HL-60 (cell line): ENCODE data around the gene JARID2.

Source experiments
- DNase-seq, 2 experiments: peaks; one replicate each; pipeline ENCODE4 v3.0.0-alpha.2; 2010 to 2020; ENCODE audit warnings: low read depth in 1 of 2, low spot score in 1 of 2
- H3K27ac ChIP-seq: fragments of 250-450 bp; sonication (Bioruptor Pico); replicated peaks from 2 replicates; pipeline ENCODE4 v1.5.1; 2020; ENCODE audit warnings: mild to moderate bottlenecking, moderate library complexity
- H3K27me3 ChIP-seq: fragments of 250-450 bp; sonication (Bioruptor Pico); 2 replicates; pipeline ENCODE4 v1.5.1; 2021; ENCODE audit warnings: mild to moderate bottlenecking, moderate library complexity; ENCODE audit not compliant: insufficient read depth, poor library complexity, severe bottlenecking
- H3K4me3 ChIP-seq: replicated peaks from 2 replicates; pipeline ENCODE4 v1.5.1; 2011; ENCODE audit warnings: mild to moderate bottlenecking, control low read depth, low read length; ENCODE audit not compliant: insufficient read depth
- GABPA ChIP-seq: IDR thresholded peaks from 2 replicates; pipeline ENCODE4 v1.6.1; 2012; ENCODE audit warnings: low read depth
- POLR2AphosphoS5 ChIP-seq: IDR thresholded peaks from 2 replicates; pipeline ENCODE4 v1.6.1; 2012; ENCODE audit warnings: low read depth
- SPI1 ChIP-seq: IDR thresholded peaks from 2 replicates; pipeline ENCODE4 v1.6.1; 2012; ENCODE audit warnings: low read depth, mild to moderate bottlenecking, borderline replicate concordance
- TF ChIP-seq, protein P1 (sequence below): IDR thresholded peaks from 2 replicates; pipeline ENCODE4 v1.6.1; 2012; ENCODE audit warnings: low read depth; ENCODE audit not compliant: insufficient replicate concordance
- TF ChIP-seq, protein P2 (sequence below): IDR thresholded peaks from one replicate; pipeline ENCODE4 v1.5.1; 2011; ENCODE audit warnings: low read length, control low read depth, inconsistent platforms; ENCODE audit not compliant: insufficient read depth

JARID2 gene

DNA sequence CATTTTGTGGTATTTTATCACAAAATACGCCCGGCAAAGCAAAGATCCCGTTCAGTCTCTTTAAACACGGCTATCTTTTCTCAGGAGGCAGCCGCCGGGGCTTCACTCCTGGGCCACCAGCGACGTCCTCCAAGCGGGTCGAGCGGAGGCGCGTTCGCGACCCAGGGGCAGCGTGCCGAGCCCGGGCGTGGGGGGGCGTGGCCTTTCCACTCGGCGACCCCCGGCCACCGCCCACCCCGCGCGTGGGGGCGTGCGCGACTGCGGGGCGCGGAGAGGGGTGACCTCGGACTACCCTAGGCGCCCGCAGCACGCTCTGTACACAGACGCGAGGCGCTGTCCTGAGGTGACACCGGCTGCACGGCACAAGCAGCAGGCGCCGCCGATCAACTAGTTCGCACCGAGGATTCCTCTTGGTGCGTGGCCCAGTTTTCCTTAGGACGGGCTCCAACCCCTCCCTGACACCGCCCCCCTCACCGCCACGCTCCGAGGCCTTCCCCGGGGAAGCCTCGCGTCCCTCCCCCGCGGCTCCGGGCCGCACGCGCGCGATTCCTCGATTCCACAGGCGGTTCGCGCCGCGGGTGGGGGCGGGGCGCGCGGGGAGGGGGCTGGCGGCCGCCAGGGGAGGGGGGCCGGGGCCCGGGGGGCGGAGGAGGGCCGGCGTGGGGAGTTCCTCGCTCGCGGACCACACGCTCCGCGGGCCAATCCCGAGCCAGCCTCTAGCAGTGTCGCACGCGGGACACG is 1.1 kb upstream of the JARID2 start:
- Histone ChIP-seq H3K4me3 (peak overlapping the region; percentile 75), H3K27me3 (no peaks in the 10 kb centered on the region), H3K27ac (peak overlapping the region; percentile 97)
- peak; percentile 73; the same call in 1 of the 2 replicates for TF ChIP-seq POLR2AphosphoS5
- TF ChIP-seq SPI1: no peak
- peak in 1 of 2 experiments; percentile 66 for DNase-seq

DNA sequence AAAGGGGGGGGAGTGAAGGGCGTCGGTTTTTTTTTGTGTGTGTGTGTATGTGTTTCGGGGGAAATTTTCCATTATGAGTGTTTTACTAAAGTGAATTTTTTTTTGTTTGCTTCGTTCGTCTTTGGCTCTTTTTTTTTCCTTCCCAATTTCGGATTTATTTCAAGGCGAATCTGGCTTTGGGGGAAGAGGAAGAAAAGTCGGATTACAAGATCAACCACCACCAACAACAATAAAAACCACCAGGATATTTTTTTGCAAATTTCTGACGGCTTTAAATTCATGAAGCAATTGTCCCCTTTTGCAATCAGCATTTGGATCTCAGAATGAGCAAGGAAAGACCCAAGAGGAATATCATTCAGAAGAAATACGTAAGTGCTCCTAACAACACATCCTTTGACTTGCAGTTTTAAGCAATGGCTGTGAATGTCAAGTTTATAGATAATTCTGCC is 372 bp downstream of the JARID2 start:
- peak in 1 of 2 experiments; percentile 47 for DNase-seq
- Histone ChIP-seq H3K4me3 (peak overlapping the region; percentile 75), H3K27me3 (no peaks in the 10 kb centered on the region), H3K27ac (peak overlapping the region; percentile 97)
- TF ChIP-seq GABPA (no peak), SPI1 (no peak), POLR2AphosphoS5 (no peak)
- TF ChIP-seq, protein P1, sequence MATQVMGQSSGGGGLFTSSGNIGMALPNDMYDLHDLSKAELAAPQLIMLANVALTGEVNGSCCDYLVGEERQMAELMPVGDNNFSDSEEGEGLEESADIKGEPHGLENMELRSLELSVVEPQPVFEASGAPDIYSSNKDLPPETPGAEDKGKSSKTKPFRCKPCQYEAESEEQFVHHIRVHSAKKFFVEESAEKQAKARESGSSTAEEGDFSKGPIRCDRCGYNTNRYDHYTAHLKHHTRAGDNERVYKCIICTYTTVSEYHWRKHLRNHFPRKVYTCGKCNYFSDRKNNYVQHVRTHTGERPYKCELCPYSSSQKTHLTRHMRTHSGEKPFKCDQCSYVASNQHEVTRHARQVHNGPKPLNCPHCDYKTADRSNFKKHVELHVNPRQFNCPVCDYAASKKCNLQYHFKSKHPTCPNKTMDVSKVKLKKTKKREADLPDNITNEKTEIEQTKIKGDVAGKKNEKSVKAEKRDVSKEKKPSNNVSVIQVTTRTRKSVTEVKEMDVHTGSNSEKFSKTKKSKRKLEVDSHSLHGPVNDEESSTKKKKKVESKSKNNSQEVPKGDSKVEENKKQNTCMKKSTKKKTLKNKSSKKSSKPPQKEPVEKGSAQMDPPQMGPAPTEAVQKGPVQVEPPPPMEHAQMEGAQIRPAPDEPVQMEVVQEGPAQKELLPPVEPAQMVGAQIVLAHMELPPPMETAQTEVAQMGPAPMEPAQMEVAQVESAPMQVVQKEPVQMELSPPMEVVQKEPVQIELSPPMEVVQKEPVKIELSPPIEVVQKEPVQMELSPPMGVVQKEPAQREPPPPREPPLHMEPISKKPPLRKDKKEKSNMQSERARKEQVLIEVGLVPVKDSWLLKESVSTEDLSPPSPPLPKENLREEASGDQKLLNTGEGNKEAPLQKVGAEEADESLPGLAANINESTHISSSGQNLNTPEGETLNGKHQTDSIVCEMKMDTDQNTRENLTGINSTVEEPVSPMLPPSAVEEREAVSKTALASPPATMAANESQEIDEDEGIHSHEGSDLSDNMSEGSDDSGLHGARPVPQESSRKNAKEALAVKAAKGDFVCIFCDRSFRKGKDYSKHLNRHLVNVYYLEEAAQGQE: no peak
- TF ChIP-seq, protein P2, sequence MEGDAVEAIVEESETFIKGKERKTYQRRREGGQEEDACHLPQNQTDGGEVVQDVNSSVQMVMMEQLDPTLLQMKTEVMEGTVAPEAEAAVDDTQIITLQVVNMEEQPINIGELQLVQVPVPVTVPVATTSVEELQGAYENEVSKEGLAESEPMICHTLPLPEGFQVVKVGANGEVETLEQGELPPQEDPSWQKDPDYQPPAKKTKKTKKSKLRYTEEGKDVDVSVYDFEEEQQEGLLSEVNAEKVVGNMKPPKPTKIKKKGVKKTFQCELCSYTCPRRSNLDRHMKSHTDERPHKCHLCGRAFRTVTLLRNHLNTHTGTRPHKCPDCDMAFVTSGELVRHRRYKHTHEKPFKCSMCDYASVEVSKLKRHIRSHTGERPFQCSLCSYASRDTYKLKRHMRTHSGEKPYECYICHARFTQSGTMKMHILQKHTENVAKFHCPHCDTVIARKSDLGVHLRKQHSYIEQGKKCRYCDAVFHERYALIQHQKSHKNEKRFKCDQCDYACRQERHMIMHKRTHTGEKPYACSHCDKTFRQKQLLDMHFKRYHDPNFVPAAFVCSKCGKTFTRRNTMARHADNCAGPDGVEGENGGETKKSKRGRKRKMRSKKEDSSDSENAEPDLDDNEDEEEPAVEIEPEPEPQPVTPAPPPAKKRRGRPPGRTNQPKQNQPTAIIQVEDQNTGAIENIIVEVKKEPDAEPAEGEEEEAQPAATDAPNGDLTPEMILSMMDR: no peak

DNA sequence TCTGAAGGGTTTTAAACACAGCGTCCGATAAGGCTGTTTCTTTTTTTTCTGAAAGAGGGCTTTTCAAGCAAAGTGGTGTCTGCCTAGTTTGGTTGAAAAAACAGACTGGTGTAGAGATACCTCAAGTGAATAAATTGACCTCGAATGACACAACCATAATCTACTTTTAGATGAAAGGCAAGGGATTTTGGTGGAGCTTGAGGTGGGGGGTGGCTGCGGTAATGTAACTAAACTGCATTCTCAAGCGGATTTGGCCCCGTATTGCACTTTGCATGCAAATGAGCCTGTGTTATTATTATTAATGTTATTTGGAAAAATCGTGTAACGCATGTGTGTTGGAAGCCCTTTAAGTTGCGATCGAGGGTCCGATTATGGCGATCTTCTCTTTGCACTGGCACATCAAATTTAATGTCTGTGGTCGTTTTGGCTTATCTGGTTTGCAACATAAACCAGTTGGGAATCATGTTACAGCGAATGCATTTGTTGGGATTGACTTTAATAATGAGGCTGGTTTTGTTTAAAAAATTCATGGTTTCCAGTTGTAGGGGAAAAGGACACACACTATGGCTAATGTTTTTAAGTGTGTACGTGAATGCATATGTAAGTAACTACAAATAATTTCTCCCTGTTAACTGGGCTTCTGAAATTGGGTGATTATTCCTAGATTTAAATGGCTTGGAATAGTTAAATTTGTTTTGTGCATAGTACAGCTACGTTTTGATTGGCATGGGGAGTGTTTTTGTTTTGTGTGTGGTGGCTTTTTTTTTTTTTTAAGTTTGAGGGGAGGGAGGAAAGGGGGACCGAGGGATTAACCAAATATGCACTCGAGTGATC is 1.0 kb downstream of the JARID2 start:
- H3K27ac ChIP-seq: peak overlapping the region; percentile 97
- DNase-seq: no peak
- no peak; the same call in 1 of the 2 replicates for TF ChIP-seq POLR2AphosphoS5
- no peak for TF ChIP-seq SPI1
- TF ChIP-seq, protein P1: no peak
- TF ChIP-seq GABPA: no peak
- TF ChIP-seq, protein P2: no peak

More for the DNA sequence above, 1.0 kb downstream of the JARID2 start:
- H3K27me3 ChIP-seq: no peaks in the 10 kb centered on the region
- peak overlapping the region; percentile 75 for H3K4me3 ChIP-seq
